Measurements from ENCODE around the gene ASPSCR1. TPM values are rescaled to one million over a fixed set of nuclear protein-coding genes. Genes with fewer than 3 reads are reported as not detected.
A peak's percentile ranks its signal among the peaks of the same experiment; 100 is the strongest.

ASPSCR1 gene
- total and polyA plus RNA-seq, 2 of the 13 experiments (the other 11 are each of a cell fraction or from before 2014, with no cell fraction given): 274 to 314 TPM

DNA sequence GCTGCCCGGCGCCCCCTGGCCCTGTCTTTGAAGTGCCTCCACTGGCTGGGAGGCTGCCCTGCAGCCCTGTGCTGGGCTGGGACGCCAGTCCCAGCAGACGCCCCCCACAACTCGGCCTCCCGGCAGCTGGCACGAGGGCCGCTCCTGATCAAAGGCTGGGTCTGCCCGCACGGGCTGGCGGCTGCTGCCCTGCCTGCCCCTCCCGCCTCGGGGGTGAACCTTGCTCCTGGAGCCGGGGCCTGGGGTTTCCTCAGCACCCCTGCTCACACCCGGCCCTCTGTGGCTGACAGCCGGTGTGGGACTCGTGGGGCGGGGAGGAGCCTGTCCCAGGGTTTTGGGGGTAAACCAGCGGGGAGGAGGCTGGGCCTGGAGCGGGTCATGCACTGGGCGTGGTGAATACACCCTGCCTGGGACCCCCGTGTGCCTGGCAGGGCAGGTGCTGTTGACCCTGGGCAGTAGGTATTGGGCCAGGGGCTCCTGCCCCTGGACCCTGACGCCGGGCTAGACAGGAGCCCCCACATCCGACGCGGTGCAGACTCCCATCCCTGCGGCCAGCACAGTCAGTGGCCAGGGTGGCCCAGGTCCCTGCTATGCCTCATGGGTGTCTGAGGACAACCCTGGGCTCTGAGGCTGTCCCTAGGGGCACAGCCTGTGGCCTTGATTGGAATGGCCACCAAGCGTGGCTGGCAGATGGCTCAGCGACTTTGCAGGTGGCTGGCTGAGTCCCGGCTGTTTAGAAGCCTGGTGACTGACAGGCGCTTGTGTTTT is 23.6 kb downstream of the ASPSCR1 start (continued):
- TF ChIP-seq, protein P1, sequence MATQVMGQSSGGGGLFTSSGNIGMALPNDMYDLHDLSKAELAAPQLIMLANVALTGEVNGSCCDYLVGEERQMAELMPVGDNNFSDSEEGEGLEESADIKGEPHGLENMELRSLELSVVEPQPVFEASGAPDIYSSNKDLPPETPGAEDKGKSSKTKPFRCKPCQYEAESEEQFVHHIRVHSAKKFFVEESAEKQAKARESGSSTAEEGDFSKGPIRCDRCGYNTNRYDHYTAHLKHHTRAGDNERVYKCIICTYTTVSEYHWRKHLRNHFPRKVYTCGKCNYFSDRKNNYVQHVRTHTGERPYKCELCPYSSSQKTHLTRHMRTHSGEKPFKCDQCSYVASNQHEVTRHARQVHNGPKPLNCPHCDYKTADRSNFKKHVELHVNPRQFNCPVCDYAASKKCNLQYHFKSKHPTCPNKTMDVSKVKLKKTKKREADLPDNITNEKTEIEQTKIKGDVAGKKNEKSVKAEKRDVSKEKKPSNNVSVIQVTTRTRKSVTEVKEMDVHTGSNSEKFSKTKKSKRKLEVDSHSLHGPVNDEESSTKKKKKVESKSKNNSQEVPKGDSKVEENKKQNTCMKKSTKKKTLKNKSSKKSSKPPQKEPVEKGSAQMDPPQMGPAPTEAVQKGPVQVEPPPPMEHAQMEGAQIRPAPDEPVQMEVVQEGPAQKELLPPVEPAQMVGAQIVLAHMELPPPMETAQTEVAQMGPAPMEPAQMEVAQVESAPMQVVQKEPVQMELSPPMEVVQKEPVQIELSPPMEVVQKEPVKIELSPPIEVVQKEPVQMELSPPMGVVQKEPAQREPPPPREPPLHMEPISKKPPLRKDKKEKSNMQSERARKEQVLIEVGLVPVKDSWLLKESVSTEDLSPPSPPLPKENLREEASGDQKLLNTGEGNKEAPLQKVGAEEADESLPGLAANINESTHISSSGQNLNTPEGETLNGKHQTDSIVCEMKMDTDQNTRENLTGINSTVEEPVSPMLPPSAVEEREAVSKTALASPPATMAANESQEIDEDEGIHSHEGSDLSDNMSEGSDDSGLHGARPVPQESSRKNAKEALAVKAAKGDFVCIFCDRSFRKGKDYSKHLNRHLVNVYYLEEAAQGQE (IDR thresholded peaks at IDR 0.05; ENCODE audit: borderline replicate concordance in 1 of 2, low read depth in 1 of 2, low read length in 2 of 2): peak in 1 of 2 experiments; percentile 56; a peak in 2 of 4 replicates
- TF ChIP-seq, protein P2, sequence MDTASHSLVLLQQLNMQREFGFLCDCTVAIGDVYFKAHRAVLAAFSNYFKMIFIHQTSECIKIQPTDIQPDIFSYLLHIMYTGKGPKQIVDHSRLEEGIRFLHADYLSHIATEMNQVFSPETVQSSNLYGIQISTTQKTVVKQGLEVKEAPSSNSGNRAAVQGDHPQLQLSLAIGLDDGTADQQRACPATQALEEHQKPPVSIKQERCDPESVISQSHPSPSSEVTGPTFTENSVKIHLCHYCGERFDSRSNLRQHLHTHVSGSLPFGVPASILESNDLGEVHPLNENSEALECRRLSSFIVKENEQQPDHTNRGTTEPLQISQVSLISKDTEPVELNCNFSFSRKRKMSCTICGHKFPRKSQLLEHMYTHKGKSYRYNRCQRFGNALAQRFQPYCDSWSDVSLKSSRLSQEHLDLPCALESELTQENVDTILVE (CRISPR knock-in tag; IDR thresholded peaks at IDR 0.05): peak; percentile 90
- TF ChIP-seq FOXO1 (CRISPR knock-in tag; IDR thresholded peaks at IDR 0.05) (peak; percentile 90), IRX3 (CRISPR knock-in tag; IDR thresholded peaks at IDR 0.05; ENCODE audit: borderline replicate concordance, low read depth) (no peak; the same call in 1 of the 2 replicates), ZIK1 (CRISPR knock-in tag; IDR thresholded peaks at IDR 0.05; ENCODE audit: borderline replicate concordance, low read depth) (peak; percentile 89; the same call in 1 of the 2 replicates), SAFB2 (CRISPR knock-in tag; IDR thresholded peaks at IDR 0.05; ENCODE audit: borderline replicate concordance, low read depth) (peak; percentile 63; the same call in 1 of the 2 replicates), DPF2 (CRISPR knock-in tag; IDR thresholded peaks at IDR 0.05; ENCODE audit: borderline replicate concordance, low read depth) (peak; percentile 59; the same call in 1 of the 2 replicates)
- TF ChIP-seq, protein P3, sequence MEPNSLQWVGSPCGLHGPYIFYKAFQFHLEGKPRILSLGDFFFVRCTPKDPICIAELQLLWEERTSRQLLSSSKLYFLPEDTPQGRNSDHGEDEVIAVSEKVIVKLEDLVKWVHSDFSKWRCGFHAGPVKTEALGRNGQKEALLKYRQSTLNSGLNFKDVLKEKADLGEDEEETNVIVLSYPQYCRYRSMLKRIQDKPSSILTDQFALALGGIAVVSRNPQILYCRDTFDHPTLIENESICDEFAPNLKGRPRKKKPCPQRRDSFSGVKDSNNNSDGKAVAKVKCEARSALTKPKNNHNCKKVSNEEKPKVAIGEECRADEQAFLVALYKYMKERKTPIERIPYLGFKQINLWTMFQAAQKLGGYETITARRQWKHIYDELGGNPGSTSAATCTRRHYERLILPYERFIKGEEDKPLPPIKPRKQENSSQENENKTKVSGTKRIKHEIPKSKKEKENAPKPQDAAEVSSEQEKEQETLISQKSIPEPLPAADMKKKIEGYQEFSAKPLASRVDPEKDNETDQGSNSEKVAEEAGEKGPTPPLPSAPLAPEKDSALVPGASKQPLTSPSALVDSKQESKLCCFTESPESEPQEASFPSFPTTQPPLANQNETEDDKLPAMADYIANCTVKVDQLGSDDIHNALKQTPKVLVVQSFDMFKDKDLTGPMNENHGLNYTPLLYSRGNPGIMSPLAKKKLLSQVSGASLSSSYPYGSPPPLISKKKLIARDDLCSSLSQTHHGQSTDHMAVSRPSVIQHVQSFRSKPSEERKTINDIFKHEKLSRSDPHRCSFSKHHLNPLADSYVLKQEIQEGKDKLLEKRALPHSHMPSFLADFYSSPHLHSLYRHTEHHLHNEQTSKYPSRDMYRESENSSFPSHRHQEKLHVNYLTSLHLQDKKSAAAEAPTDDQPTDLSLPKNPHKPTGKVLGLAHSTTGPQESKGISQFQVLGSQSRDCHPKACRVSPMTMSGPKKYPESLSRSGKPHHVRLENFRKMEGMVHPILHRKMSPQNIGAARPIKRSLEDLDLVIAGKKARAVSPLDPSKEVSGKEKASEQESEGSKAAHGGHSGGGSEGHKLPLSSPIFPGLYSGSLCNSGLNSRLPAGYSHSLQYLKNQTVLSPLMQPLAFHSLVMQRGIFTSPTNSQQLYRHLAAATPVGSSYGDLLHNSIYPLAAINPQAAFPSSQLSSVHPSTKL (CRISPR knock-in tag; IDR thresholded peaks at IDR 0.05): peak; percentile 96
- TF ChIP-seq, protein P4, sequence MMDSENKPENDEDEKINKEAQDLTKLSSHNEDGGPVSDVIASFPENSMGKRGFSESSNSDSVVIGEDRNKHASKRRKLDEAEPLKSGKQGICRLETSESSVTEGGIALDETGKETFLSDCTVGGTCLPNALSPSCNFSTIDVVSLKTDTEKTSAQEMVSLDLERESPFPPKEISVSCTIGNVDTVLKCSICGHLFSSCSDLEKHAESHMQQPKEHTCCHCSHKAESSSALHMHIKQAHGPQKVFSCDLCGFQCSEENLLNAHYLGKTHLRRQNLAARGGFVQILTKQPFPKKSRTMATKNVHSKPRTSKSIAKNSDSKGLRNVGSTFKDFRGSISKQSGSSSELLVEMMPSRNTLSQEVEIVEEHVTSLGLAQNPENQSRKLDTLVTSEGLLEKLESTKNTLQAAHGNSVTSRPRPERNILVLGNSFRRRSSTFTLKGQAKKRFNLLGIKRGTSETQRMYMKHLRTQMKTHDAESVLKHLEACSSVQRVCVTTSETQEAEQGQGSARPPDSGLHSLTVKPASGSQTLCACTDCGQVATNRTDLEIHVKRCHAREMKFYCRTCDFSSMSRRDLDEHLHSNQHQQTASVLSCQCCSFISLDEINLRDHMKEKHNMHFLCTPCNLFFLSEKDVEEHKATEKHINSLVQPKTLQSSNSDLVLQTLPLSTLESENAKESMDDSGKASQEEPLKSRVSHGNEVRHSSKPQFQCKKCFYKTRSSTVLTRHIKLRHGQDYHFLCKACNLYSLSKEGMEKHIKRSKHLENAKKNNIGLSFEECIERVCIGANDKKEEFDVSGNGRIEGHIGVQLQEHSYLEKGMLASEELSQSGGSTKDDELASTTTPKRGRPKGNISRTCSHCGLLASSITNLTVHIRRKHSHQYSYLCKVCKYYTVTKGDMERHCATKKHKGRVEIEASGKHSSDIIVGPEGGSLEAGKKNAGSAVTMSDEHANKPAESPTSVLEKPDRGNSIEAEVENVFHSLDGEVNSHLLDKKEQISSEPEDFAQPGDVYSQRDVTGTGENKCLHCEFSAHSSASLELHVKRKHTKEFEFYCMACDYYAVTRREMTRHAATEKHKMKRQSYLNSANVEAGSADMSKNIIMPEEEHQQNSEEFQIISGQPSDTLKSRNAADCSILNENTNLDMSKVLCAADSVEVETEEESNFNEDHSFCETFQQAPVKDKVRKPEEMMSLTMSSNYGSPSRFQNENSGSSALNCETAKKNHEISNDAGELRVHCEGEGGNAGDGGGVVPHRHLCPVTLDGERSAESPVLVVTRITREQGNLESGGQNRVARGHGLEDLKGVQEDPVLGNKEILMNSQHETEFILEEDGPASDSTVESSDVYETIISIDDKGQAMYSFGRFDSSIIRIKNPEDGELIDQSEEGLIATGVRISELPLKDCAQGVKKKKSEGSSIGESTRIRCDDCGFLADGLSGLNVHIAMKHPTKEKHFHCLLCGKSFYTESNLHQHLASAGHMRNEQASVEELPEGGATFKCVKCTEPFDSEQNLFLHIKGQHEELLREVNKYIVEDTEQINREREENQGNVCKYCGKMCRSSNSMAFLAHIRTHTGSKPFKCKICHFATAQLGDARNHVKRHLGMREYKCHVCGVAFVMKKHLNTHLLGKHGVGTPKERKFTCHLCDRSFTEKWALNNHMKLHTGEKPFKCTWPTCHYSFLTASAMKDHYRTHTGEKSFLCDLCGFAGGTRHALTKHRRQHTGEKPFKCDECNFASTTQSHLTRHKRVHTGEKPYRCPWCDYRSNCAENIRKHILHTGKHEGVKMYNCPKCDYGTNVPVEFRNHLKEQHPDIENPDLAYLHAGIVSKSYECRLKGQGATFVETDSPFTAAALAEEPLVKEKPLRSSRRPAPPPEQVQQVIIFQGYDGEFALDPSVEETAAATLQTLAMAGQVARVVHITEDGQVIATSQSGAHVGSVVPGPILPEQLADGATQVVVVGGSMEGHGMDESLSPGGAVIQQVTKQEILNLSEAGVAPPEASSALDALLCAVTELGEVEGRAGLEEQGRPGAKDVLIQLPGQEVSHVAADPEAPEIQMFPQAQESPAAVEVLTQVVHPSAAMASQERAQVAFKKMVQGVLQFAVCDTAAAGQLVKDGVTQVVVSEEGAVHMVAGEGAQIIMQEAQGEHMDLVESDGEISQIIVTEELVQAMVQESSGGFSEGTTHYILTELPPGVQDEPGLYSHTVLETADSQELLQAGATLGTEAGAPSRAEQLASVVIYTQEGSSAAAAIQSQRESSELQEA (CRISPR knock-in tag; IDR thresholded peaks at IDR 0.05; ENCODE audit: not compliant biosample characterization): peak; percentile 67
